Esophagus squamous epithelium (tissue), 4 donors: ENCODE measurements around the gene PTPRJ.

Experiments used
- POLR2A ChIP-seq, 4 donors: fragments of 450-650 bp; IDR thresholded peaks; one replicate each; pipeline ENCODE4 v1.6.1; 2017; ENCODE audit warnings: antibody characterized with exemption in 4 of 4, mild to moderate bottlenecking in 4 of 4, moderate library complexity in 3 of 4
- TF ChIP-seq, protein P1 (sequence below), 6 experiments: fragments of 450-650 bp in 4 of 6; fragments of 200-600 bp in 2 of 6; sonication (generic) in 2 of 6; IDR thresholded peaks; one replicate each; pipeline ENCODE4 v1.5.1; 2016 to 2019; ENCODE audit warnings: antibody characterized with exemption in 6 of 6, mild to moderate bottlenecking in 4 of 6, moderate library complexity in 4 of 6

DNA sequence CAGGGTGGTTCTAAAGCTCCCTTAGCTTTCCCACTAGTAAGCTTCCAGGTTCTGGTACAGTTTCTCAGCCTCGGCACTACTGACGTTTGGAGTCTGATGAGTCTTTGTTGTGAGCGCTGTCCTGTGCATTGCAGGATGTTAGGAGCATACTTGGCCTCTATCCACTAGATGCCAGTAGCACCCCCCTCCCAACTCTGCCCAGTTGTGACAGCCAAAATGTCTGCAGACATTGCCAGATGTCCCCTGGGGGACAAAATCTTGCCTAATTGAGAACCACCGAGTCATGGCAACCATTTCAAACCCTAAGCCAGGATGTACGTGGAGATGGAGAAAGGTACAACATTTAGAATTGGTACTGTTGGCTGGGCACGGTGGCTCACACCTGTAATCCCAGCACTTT lies 68.7 kb downstream of the PTPRJ start:
- TF ChIP-seq POLR2A (IDR thresholded peaks at IDR 0.05): no peak
- TF ChIP-seq, protein P1, sequence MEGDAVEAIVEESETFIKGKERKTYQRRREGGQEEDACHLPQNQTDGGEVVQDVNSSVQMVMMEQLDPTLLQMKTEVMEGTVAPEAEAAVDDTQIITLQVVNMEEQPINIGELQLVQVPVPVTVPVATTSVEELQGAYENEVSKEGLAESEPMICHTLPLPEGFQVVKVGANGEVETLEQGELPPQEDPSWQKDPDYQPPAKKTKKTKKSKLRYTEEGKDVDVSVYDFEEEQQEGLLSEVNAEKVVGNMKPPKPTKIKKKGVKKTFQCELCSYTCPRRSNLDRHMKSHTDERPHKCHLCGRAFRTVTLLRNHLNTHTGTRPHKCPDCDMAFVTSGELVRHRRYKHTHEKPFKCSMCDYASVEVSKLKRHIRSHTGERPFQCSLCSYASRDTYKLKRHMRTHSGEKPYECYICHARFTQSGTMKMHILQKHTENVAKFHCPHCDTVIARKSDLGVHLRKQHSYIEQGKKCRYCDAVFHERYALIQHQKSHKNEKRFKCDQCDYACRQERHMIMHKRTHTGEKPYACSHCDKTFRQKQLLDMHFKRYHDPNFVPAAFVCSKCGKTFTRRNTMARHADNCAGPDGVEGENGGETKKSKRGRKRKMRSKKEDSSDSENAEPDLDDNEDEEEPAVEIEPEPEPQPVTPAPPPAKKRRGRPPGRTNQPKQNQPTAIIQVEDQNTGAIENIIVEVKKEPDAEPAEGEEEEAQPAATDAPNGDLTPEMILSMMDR (IDR thresholded peaks at IDR 0.05): no peak
